Endothelial cell of coronary artery (primary cell): ENCODE data around the gene TIGD1. TPM values are rescaled to one million over a fixed set of nuclear protein-coding genes. Genes with fewer than 3 reads are reported as not detected.

ENCODE experiments used
- total RNA-seq: library from RNA; depleted of rRNA; stranded (reverse); fragments of >200 nt; gene quantifications from 2 replicates; pipeline ENCODE4 v1.2.3, GENCODE V29; 2014

The TIGD1 gene
- total RNA-seq = 1.2 and 1.8 TPM in 2 replicates

DNA sequence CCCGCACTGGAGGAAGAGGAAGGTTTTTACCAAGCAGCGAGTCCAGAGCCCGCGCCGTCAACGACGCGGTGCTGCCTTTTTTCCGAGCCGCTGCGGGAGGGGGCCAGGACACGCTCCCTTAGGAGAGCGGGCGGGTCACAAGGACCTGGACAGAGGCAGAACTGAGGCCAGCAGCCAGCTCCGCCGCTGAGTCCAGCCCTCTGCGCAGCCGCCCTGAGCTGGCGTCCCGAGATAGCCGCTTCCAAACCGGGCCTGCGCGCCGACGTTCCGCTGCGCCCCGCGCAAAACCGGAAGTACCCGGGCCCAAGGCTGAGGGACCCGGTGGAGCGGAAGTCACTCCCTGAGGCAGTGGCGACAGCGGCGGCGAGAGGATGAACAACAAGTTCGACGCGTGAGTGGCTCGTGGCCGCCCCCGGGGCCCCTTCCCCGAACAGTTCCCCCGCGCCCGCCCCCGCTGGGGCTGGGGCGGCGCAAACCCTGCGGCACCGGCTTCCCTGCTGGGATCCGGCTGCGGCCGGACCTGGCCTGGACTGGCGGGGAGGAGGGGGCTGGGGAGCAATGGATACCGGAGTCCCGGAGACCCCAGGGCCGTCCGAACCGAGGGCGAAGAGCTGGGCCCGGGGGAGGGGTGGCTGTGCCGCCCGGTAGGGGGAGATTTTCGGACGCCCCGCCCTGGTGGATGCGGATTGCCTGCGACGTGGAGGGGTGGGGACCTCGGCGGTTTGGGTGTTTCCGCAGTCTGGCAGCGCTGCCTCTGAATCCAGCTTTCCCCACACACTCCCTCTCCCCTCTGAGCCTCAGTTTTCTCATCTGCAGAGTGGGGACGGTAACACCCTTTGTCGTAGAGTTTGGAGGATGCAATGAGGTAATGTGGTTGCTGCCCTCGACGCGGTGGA lies at the start of gene TIGD1, which contains the start of gene EIF4E2:
Gene TIGD1, minus strand, starts transcription at position 204 of the 896 bp plus-strand sequence. CDS start 675 bp downstream, outside the sequence.
Gene EIF4E2, plus strand, starts transcription at position 336 of the 896 bp plus-strand sequence. Its CDS starts 36 bp downstream, at position 372.

DNA sequence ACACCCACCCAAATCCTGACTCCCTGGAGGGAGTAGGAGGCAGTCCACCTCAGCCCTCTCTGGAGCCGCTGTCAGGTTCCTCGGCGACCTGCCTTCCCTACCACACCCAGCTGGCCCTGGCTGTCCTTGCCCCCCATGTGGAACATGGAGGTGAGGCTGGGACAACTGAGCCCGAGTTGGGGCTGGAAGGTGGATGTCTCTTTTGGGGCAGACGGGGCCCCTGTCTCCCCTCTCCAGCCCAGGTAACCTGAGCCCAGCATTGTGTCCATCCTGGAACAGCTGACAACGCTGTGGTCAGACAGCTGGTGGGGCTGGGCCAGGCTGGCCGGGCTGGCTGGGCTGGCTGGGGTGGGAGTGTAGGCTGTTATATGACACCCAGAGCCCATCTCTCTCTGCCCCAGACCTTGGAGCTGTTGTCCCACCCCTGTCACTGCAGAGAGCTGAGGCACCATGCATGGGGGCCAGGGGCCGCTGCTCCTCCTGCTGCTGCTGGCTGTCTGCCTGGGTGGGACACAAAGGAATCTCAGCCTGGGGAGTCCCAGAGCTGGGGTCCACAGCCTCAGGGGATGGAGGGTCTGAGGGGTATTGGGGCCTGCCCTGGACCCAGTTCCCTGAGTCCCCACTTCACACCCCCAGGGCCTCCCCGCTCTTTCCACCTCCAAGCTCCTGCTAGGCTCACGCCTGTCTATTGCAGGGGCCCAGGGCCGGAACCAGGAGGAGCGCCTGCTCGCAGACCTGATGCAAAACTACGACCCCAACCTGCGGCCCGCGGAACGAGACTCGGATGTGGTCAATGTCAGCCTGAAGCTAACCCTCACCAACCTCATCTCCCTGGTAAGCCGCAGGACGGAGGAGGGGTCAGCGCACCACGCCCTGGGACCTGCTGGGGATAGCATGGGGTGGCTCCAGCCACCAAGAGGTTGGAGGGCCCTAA lies 10.8 kb downstream of the TIGD1 start, which contains the start of gene CHRNG:
Gene CHRNG, plus strand, starts transcription at position 395 of the 934 bp plus-strand sequence. Its CDS starts 56 bp downstream, at position 451.

DNA sequence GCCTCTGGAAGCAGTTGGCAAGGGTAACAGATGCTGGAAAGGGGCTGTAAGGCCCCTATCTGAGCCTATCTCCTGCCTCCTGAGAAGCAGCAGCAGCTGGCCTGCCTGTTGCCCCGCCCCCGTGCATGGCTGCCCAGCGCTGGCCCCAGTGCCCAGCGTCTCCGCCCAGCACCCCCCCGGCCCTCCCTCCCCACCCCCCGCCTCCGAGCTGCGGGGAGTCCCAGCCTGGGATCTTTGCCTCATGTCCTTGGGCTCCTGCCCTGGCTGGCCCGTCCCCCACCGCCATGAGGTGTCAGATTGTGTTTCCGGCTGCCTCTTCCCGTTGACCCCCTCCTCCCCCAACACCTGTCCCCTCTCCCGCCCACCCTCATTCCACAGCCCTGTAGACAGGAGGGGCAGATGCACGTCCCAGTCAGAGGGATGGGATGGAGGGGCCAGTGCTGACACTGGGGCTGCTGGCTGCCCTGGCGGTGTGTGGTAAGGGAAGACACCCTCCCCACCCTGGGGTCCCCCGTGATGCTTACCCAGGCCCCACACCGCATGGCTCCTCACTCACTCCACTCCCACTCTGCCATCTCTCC lies 24.5 kb downstream of the TIGD1 start, which contains the start of gene CHRND:
Gene CHRND, plus strand, starts transcription at position 370 of the 581 bp plus-strand sequence. Its CDS starts 56 bp downstream, at position 426.

DNA sequence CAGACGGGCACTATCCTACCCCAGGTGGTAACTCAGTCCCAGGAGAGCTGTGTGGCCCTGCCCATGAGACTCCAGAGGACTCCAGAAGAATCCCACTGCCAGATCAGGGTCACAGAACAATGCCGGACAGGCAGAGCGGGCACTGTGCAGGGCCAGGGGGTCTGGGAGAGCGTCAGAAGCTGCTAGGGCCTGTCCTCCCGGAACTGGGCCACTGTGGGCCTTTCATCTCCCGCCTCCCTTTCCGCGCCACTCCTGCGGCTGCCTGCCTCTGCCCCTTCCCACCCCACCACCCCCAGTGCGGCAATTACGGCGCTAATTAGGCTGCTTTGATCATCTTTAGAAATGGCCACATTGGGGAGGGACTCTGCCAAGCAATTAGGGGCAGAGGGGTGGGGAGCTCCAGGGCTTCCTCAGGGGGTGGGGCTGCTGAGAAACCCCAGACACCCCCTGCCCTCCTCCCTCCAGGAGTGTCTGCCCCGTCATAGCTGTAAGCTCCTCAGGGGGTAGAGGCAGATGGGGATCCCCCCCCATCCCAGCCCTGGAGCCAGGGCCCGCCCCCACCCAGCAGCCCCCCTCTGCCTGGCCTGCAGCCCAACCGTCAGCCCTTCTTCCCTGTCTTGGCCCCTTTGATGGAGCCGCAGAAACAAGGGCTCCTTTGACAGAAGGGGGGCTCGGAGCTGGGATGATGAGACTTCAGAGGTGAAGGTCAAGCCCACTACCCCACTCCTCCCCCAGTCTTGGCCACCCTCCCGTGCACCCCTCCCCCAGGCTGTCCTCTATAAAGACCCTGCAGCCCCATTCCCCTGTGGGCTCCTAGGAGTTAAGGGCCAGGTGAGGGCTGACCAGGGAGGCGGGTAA lies 30.5 kb downstream of the TIGD1 start, which contains the start of gene PRSS56:
Gene PRSS56, plus strand, starts transcription at position 808 of the 858 bp plus-strand sequence. CDS start 211 bp downstream, outside the sequence.

Other genes starting within 250 kb of the TIGD1 start
- gene ALPP, start 171.8 kb downstream of the TIGD1 start, total RNA-seq = not detected in 2 replicates
- gene ALPG, start 143.7 kb downstream of the TIGD1 start, total RNA-seq = not detected in 2 replicates
- not detected in 2 replicates for gene ALPI, start 94.4 kb downstream of the TIGD1 start, total RNA-seq
- not detected in 2 replicates for gene ECEL1, start 62.7 kb downstream of the TIGD1 start, total RNA-seq
- not detected in 2 replicates for gene PRSS56, start 30.2 kb downstream of the TIGD1 start, total RNA-seq
- gene CHRND, start 24.4 kb downstream of the TIGD1 start, total RNA-seq = not detected in 2 replicates
- gene CHRNG, start 10.9 kb downstream of the TIGD1 start, total RNA-seq = not detected in 2 replicates
- gene EIF4E2, start 132 bp upstream of the TIGD1 start, total RNA-seq = 185 and 210 TPM in 2 replicates
- gene EFHD1, start 83.0 kb upstream of the TIGD1 start, total RNA-seq = 0.47 TPM in 1 of 2 replicates, not detected in the other
- 45.2 and 50.8 TPM in 2 replicates for gene GIGYF2, start 146.8 kb upstream of the TIGD1 start, total RNA-seq
- gene KCNJ13, start 226.0 kb upstream of the TIGD1 start, total RNA-seq = not detected in 2 replicates